Osteocyte (in vitro differentiated cells): ENCODE data around the gene C9orf40. TPM values are rescaled to one million over a fixed set of nuclear protein-coding genes. Genes with fewer than 3 reads are reported as not detected.

Experiments used
- DNase-seq: peaks from one replicate; pipeline ENCODE4 v3.0.0; 2021; ENCODE audit warnings: mixed read lengths; ENCODE audit not compliant: unreplicated experiment; ENCODE audit errors: extremely low spot score
- H3K27ac Mint-ChIP-seq: one replicate; pipeline ENCODE4 v1.8.0; 2021; ENCODE audit warnings: mild to moderate bottlenecking, mixed read lengths; ENCODE audit not compliant: unreplicated experiment
- H3K27me3 Mint-ChIP-seq: one replicate; pipeline ENCODE4 v1.8.0; 2021; ENCODE audit warnings: mixed read lengths; ENCODE audit not compliant: unreplicated experiment
- H3K36me3 Mint-ChIP-seq: one replicate; pipeline ENCODE4 v1.8.0; 2021; ENCODE audit warnings: mixed read lengths; ENCODE audit not compliant: unreplicated experiment
- H3K4me1 Mint-ChIP-seq: one replicate; pipeline ENCODE4 v1.8.0; 2021; ENCODE audit warnings: mixed read lengths; ENCODE audit not compliant: unreplicated experiment
- H3K4me3 Mint-ChIP-seq: one replicate; pipeline ENCODE4 v1.8.0; 2021; ENCODE audit warnings: mild to moderate bottlenecking, moderate library complexity, mixed read lengths; ENCODE audit not compliant: unreplicated experiment
- H3K9me3 Mint-ChIP-seq: one replicate; pipeline ENCODE4 v1.8.0; 2021; ENCODE audit warnings: mixed read lengths; ENCODE audit not compliant: unreplicated experiment
- total RNA-seq: library from RNA; stranded (reverse); gene quantifications from 2 replicates; pipeline ENCODE4 v1.2.1, GENCODE V29; 2021
- TF ChIP-seq, protein P1 (sequence below): fragments of 200-600 bp; sonication (generic); IDR thresholded peaks from 2 replicates; pipeline ENCODE4 v1.5.0; 2021; ENCODE audit warnings: antibody characterized with exemption, mild to moderate bottlenecking, moderate library complexity

Gene C9orf40
- total RNA-seq, 1 donor from 2014 or later, result 5.9 TPM

DNA sequence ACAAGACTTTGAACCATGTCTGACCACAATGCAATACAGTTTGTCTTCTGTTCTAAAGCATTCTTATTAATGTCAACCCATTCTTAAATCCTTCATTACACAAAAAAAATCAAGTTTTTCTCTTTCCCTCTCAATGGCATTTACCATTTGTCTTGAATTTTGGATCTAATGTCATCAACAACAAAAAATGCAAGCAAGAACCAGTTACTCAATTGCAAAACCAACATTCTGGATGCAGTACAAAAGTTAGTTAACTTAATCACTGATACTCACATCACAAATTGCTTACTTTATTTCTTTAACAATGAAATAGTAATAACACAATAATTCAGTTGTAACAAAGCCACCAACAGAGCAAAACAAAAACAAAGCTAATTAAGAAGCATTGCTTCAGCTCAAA, 6.0 kb downstream of the C9orf40 start:
- no peak overlapping the region for H3K27ac Mint-ChIP-seq
- no peaks in the 10 kb centered on the region for H3K27me3 Mint-ChIP-seq
- H3K36me3 Mint-ChIP-seq, result no peaks in the 10 kb centered on the region
- H3K4me3 Mint-ChIP-seq, result no peak overlapping the region
- peaks cover 4% of the 10 kb centered on the region for H3K4me1 Mint-ChIP-seq
- TF ChIP-seq, protein P1, sequence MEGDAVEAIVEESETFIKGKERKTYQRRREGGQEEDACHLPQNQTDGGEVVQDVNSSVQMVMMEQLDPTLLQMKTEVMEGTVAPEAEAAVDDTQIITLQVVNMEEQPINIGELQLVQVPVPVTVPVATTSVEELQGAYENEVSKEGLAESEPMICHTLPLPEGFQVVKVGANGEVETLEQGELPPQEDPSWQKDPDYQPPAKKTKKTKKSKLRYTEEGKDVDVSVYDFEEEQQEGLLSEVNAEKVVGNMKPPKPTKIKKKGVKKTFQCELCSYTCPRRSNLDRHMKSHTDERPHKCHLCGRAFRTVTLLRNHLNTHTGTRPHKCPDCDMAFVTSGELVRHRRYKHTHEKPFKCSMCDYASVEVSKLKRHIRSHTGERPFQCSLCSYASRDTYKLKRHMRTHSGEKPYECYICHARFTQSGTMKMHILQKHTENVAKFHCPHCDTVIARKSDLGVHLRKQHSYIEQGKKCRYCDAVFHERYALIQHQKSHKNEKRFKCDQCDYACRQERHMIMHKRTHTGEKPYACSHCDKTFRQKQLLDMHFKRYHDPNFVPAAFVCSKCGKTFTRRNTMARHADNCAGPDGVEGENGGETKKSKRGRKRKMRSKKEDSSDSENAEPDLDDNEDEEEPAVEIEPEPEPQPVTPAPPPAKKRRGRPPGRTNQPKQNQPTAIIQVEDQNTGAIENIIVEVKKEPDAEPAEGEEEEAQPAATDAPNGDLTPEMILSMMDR, result no peak
- H3K9me3 Mint-ChIP-seq, result no peaks in the 10 kb centered on the region
- DNase-seq, result no peak

DNA sequence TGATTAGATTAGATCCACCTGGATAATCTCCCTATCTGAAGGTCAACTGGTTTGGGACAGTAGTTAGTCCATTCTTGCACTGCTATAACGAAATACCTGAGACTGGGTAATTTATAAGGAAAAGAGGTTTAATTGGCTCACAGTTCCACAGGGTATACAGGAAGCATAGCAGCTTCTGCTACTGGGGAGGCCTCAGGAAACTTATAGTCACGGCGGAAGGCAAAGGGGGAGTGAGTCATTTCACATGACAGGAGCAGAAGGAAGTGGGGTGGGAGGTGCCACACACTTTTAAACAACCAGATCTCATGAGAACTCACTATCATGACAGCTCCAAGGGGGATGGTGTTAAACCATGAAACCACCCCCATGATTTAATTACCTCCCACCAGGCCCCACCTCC, 9.9 kb downstream of the C9orf40 start:
- H3K9me3 Mint-ChIP-seq, result no peaks in the 10 kb centered on the region
- H3K27ac Mint-ChIP-seq, result no peak overlapping the region
- TF ChIP-seq, protein P1, result no peak
- no peak overlapping the region for H3K4me3 Mint-ChIP-seq
- H3K36me3 Mint-ChIP-seq, result no peaks in the 10 kb centered on the region
- no peak for DNase-seq
- peaks cover 12% of the 10 kb centered on the region for H3K27me3 Mint-ChIP-seq
- no peaks in the 10 kb centered on the region for H3K4me1 Mint-ChIP-seq

DNA sequence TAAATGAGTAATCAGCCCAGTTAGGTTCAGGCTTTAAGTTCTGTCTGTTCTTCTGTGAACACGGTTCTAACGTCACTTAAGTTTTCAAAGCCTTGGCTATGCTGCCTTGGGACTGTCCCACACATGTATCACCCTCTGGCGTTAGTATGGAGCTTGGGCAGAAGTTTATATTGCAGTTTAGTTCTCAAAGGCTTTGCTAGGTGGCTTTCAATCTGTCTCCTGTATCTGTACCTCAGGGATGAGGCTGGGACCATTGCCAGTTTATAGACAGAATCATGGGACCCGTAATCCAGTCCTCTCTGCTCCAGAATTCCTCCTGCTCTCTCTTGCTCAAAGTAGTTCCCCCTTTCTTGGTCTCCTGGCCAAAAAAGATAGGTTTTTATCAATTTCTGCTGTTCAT, 12.1 kb downstream of the C9orf40 start:
- Mint-ChIP-seq H3K27ac (no peak overlapping the region), H3K4me1 (no peaks in the 10 kb centered on the region), H3K9me3 (no peaks in the 10 kb centered on the region), H3K27me3 (peaks cover 18% of the 10 kb centered on the region), H3K4me3 (no peak overlapping the region), H3K36me3 (no peaks in the 10 kb centered on the region)
- TF ChIP-seq, protein P1, result peak; percentile 22
- no peak for DNase-seq

DNA sequence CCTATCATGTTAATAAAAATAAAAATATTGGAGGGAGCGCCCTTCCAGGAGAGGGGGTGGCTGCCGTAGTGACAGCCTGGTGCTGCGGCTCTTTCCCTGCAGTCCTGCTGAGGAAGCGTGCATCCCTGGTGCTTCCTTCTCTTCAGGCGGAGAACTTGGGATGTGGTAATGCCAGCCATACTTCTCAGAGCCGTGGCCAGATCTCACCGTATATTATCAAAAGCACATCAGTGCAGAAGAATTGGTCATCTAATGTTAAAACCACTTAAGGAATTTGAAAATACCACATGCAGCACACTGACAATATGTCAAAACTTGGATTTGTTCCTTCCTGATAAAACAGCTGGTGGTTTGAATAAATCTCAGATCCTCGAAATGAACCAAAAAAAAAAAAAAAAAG, 17.7 kb downstream of the C9orf40 start:
- no peak for DNase-seq
- H3K27ac Mint-ChIP-seq, result no peak overlapping the region

DNA sequence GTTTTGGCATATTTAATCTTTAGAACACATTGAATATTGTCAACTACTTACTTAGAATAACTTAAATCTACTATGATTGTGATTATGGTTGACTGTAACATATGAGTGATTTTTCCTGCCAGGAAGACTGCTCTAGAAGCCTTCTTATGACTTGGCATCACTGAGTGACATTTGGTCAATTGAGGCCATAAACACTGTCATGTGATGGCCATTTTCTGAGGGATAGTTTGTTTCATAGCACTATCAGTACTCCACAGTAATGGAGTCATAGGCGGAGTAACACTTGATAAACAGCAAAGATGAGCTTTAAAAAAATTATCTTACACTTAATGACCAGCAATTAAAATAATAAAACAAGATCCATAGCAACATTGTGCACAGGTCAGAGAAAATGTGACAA, 31.0 kb downstream of the C9orf40 start:
- Mint-ChIP-seq H3K4me1 (no peaks in the 10 kb centered on the region), H3K4me3 (no peak overlapping the region), H3K27ac (no peak overlapping the region), H3K36me3 (no peaks in the 10 kb centered on the region), H3K9me3 (no peaks in the 10 kb centered on the region), H3K27me3 (no peaks in the 10 kb centered on the region)
- TF ChIP-seq, protein P1, result no peak
- no peak for DNase-seq

More for the DNA sequence above, 17.7 kb downstream of the C9orf40 start:
- TF ChIP-seq, protein P1, result no peak
- peaks cover 23% of the 10 kb centered on the region for H3K27me3 Mint-ChIP-seq
- H3K4me1 Mint-ChIP-seq, result no peaks in the 10 kb centered on the region
- H3K9me3 Mint-ChIP-seq, result peaks cover 15% of the 10 kb centered on the region
- H3K36me3 Mint-ChIP-seq, result no peaks in the 10 kb centered on the region
- no peak overlapping the region for H3K4me3 Mint-ChIP-seq
